ENCODE measurements around the gene SLC10A7. TPM values are rescaled to one million over a fixed set of nuclear protein-coding genes. Genes with fewer than 3 reads are reported as not detected.

The SLC10A7 gene
- total RNA-seq, 4 donors from 2014 or later = 12.0 to 56.1 (median 15.9) TPM

DNA sequence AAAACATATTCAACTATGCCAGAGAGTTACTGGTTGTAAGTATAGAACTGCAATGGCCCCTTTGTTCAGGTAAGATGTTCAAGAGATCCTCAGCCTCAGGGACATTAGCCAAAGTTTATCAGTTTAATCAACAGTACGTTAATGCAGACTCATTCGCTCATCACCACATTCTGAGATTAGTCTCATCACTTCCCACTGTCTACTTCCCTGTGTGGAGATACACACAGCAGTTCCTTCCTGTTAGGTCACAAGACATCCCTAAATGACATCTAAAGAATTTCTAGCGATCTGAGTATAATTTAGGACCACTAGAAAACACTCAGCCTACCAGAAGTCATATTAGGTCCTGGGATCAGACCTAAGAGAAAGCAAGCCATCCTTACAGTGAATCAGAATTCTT is 10.4 kb downstream of the SLC10A7 start:
- in situ Hi-C loops (cut with MboI; ENCODE audit: low pct_ligation_motif_present in 1 of 4, low pct_unique_long_range_greater_than_20kb in 1 of 4, low sequenced_read_pairs in 3 of 4) (no loop called here), intact Hi-C loops (cut with DNase I; ENCODE audit: low total_unique reads) (no loop called here)
- Histone ChIP-seq H3K27ac (no peak overlapping the region), H3K36me3 (peaks cover 0 to 2% (median 0%) of the 10 kb centered on the region in 4 donors), H3K4me3 (no peak overlapping the region), H3K9me3 (no peaks in the 10 kb centered on the region), H3K27me3 (no peaks in the 10 kb centered on the region), H3K4me1 (no peaks in the 10 kb centered on the region)
- TF ChIP-seq POLR2A (IDR thresholded peaks at IDR 0.05) (no peak), EP300 (IDR thresholded peaks at IDR 0.05; ENCODE audit: low read depth) (no peak), POLR2AphosphoS5 (IDR thresholded peaks at IDR 0.05) (no peak)
- TF ChIP-seq, protein P1, sequence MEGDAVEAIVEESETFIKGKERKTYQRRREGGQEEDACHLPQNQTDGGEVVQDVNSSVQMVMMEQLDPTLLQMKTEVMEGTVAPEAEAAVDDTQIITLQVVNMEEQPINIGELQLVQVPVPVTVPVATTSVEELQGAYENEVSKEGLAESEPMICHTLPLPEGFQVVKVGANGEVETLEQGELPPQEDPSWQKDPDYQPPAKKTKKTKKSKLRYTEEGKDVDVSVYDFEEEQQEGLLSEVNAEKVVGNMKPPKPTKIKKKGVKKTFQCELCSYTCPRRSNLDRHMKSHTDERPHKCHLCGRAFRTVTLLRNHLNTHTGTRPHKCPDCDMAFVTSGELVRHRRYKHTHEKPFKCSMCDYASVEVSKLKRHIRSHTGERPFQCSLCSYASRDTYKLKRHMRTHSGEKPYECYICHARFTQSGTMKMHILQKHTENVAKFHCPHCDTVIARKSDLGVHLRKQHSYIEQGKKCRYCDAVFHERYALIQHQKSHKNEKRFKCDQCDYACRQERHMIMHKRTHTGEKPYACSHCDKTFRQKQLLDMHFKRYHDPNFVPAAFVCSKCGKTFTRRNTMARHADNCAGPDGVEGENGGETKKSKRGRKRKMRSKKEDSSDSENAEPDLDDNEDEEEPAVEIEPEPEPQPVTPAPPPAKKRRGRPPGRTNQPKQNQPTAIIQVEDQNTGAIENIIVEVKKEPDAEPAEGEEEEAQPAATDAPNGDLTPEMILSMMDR (IDR thresholded peaks at IDR 0.05) = no peak
- DNase-seq = no peak
- 77 to 82% methylated on average over 3 of the region's 3 CpGs for WGBS, 2 donors (ENCODE audit: low coverage in 1 of 2)

DNA sequence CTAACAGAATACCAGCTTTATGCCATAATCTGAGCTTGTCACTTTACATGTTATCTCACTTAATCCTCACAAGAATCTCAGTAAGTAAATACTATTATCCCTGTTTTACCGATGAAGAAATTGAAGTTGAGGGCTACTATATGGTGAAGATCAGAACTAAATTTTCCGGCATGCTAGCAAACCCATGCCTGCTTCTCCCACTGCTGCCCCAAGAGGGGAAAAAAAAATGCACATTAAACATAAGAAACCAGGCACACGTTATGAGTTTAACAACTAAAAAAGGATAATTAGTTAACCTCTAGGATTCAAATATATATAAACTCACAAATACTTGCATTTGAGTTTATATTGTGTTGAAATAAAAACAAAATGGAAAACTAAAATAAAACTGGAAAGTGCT is 10.8 kb downstream of the SLC10A7 start:
- Histone ChIP-seq H3K27me3 (no peaks in the 10 kb centered on the region), H3K9me3 (no peaks in the 10 kb centered on the region), H3K4me3 (no peak overlapping the region), H3K36me3 (peaks cover 0 to 2% (median 0%) of the 10 kb centered on the region in 4 donors), H3K27ac (no peak overlapping the region), H3K4me1 (no peaks in the 10 kb centered on the region)
- intact Hi-C loops (cut with DNase I; ENCODE audit: low total_unique reads) (no loop called here), in situ Hi-C loops (cut with MboI; ENCODE audit: low pct_ligation_motif_present in 1 of 4, low pct_unique_long_range_greater_than_20kb in 1 of 4, low sequenced_read_pairs in 3 of 4) (no loop called here)
- 81 to 84% methylated on average over 3 of the region's 3 CpGs for WGBS, 2 donors (ENCODE audit: low coverage in 1 of 2)
- DNase-seq = no peak
- no peak for TF ChIP-seq POLR2A (IDR thresholded peaks at IDR 0.05)
- no peak for TF ChIP-seq POLR2AphosphoS5 (IDR thresholded peaks at IDR 0.05)
- TF ChIP-seq, protein P1 (IDR thresholded peaks at IDR 0.05) = no peak
- no peak for TF ChIP-seq EP300 (IDR thresholded peaks at IDR 0.05; ENCODE audit: low read depth)

DNA sequence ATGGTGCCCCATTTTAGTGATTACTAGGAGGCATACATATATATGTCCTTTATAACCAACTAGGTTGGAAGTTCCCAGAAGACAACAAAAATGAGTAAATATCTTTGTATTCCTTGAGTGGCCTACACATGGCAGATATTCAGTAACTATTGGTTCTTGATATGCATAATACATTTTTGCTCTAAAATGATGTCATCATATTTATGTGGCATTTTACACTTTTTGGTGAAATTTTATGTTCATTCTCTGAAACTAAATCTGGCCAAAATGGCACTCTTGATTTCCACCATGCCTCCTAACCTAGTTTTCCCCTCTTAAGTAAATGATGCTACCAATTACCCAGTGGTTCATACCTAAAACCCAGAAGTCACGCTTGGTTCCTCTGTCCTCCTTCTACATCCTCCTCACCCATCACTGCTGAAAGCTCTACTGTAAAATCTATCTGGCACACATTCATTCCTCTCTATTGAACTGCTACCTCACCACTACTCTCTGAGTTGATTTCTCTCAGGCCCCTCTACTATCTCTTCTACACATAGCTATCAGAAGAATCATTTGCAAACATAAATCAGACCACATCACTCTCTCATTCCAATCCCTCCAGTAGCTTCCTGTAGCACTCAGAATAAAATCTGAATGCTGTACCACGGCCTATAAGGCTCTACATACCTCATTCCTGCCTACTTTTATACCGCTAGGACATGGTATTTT is 13.4 kb downstream of the SLC10A7 start:
- DNase-seq = no peak
- intact Hi-C loops (cut with DNase I; ENCODE audit: low total_unique reads) (no loop called here), in situ Hi-C loops (cut with MboI; ENCODE audit: low pct_ligation_motif_present in 1 of 4, low pct_unique_long_range_greater_than_20kb in 1 of 4, low sequenced_read_pairs in 3 of 4) (no loop called here)
- H3K4me3 ChIP-seq = no peak overlapping the region
- 89 to 96% methylated on average over 3 of the region's 3 CpGs for WGBS, 2 donors (ENCODE audit: low coverage in 1 of 2)
- H3K4me1 ChIP-seq = no peaks in the 10 kb centered on the region
- no peaks in the 10 kb centered on the region for H3K9me3 ChIP-seq
- no peak overlapping the region for H3K27ac ChIP-seq
- TF ChIP-seq, protein P1 (IDR thresholded peaks at IDR 0.05) = no peak
- TF ChIP-seq EP300 (IDR thresholded peaks at IDR 0.05; ENCODE audit: low read depth) (no peak), POLR2A (IDR thresholded peaks at IDR 0.05) (no peak), POLR2AphosphoS5 (IDR thresholded peaks at IDR 0.05) (no peak)
- no peaks in the 10 kb centered on the region for H3K27me3 ChIP-seq
- peaks cover 0 to 1% (median 0%) of the 10 kb centered on the region in 4 donors for H3K36me3 ChIP-seq

DNA sequence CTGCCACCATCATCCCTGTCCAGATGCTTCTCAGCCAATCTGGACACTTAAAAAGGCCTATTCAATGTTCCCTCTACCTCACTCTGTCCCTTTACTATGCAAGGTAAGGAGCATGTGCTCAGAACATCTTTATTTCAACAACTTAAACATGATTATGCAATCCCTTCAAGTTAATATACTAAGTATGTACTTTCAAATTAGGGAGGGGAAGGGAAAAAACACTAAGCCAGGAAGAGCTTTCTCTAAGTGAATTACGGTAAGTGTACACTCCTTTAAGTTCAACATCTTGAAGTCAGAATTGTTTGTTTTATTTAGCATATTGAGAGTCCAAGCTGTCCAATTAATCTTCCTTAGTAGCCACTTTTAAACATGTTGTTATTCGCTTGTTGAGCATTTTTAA is 14.1 kb downstream of the SLC10A7 start:
- WGBS, 2 donors (ENCODE audit: low coverage in 1 of 2) = 86 to 91% methylated on average over 2 of the region's 2 CpGs
- TF ChIP-seq, protein P1 (IDR thresholded peaks at IDR 0.05) = no peak
- TF ChIP-seq POLR2AphosphoS5 (IDR thresholded peaks at IDR 0.05) (no peak), POLR2A (IDR thresholded peaks at IDR 0.05) (no peak), EP300 (IDR thresholded peaks at IDR 0.05; ENCODE audit: low read depth) (no peak)
- no peaks in the 10 kb centered on the region for H3K9me3 ChIP-seq
- H3K4me1 ChIP-seq = no peaks in the 10 kb centered on the region
- no peaks in the 10 kb centered on the region for H3K27me3 ChIP-seq
- DNase-seq = no peak
- no peak overlapping the region for H3K4me3 ChIP-seq
- no peaks in the 10 kb centered on the region for H3K36me3 ChIP-seq
- intact Hi-C loops (cut with DNase I; ENCODE audit: low total_unique reads) = no loop called here
- in situ Hi-C loops (cut with MboI; ENCODE audit: low pct_ligation_motif_present in 1 of 4, low pct_unique_long_range_greater_than_20kb in 1 of 4, low sequenced_read_pairs in 3 of 4) = no loop called here
- no peak overlapping the region for H3K27ac ChIP-seq
